OCI-M1 (cell line): ENCODE data around the gene NUDT3.
A peak's percentile ranks its signal among the peaks of the same experiment; 100 is the strongest.
"Not testable (repeated sequence)": the region's sequence is repeated elsewhere in the genome, so short reads cannot be mapped to it uniquely, and the experiment has no call there.

ENCODE experiments used
- DNase-seq: peaks from one replicate; lab custom pipeline; 2025; lab: John Stamatoyannopoulos, UW

NUDT3 gene

DNA sequence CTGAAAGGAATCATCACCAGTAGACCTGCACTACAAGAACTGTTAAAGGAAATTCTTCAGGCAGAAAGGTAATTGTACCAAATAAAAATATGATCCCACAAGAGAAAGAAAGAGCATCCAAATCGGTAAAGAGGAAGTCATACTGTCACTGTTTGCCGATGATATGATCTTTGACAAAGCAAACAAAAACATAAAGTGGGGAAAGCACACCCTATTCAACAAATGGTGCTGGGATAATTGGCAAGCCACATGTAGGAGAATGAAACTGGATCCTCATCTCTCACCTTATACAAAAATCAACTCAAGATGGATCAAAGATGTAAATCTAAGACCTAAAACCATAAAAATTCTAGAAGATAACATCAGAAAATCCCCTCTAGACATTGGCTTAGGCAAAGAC is 140.1 kb downstream of the NUDT3 start:
- not testable (repeated sequence) for DNase-seq

- DNase-seq: no peak
These were observed 142.8 kb downstream of the NUDT3 start for GRCh38 chr6:34249469-34250261.

GRCh38 chr6:34248727-34249468 is 143.6 kb downstream of the NUDT3 start, which contains the start of gene SMIM29:
Gene SMIM29, minus strand, starts transcription at chr6:34249006. Its CDS starts 1,215 bp downstream, at chr6:34247791.
- peak; percentile 98 for DNase-seq

DNA sequence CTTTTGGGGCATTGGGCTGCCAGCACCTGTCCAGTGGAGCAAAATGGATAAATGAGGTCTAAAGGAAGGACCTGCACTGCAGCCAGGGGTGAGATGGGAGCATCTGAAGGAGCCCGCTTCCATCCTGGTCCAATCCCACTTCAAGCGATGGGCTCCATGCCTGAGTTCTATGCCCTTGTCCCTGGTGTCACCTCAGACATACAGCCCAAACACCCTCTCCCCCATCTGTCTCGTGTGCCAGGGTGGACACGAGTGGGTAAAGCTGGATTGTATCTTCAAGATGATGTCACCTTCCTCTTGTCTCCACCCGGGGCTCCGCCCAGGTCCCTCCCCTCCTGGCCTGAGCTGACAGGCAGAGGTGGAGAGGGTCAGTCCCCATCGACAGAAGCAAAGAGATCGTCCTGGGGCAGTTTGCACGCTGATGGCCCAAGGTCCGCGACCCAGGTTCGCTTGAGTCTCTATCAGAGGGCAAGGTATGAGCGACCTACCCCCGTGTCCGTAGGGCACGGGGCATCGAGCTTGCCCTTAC is 144.2 kb downstream of the NUDT3 start:
- peak; percentile 71 for DNase-seq

GRCh38 chr6:34247481-34248197 is 144.8 kb downstream of the NUDT3 start:
- no peak for DNase-seq

DNA sequence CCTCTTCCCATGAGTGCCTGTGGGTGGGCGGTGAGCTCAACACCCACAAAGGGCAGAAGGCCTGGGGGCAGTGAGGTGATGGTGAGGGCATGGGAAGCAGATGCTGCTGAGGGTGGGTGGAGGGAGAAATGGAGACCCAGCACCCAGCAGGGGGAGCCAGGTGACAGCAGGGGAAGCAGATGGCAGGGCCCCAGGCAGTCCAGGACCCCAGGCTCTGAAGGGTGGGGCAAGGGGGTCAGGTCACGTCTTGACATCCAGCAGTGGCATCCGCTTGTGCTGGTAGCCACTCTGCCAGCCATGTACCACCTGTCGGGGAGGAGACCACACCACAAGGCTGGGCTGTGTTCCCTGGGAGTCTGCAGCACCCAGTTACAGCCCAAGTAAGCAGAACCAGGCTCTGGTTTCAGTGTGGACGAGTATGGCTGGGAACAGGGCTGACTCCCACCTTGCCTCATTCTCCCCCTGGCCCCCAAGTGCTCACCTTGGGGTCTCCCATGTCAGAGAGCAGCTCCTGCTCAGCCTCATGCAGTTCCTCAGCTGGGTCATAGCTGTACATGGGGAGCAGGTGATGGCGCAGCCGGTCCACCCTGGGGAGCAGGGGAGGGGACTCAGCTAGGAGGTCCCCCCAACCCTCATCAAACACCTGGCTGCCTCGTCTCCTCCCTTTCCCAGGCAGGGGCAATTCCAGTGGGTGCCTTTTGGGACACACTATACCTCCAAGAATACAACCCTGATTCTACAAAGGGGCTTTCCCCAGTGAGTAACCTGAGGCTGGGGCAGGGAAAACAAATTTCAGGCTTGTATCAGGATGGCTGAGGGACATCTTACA is 145.7 kb downstream of the NUDT3 start:
- peak; percentile 51 for DNase-seq

DNA sequence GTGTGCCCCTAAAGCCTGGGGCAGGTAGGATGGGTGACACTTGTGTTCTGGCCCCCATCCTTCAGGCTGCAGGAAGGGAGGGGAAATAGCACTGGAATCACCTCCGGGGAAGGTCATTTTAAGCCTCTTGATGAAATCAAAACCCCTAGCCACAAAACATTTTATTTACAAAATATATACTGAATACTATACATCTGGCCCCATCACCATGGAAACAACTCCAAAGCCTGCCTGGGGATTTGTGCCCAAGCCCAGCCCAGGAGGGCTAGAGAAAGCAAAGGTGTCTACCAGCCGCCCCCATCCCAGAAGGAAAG is 146.3 kb downstream of the NUDT3 start:
- DNase-seq: no peak

GRCh38 chr6:34245761-34246140 is 146.7 kb downstream of the NUDT3 start:
- not testable (repeated sequence) for DNase-seq

- DNase-seq: not testable (repeated sequence)
These were observed 147.3 kb downstream of the NUDT3 start for GRCh38 chr6:34245032-34245760.

DNA sequence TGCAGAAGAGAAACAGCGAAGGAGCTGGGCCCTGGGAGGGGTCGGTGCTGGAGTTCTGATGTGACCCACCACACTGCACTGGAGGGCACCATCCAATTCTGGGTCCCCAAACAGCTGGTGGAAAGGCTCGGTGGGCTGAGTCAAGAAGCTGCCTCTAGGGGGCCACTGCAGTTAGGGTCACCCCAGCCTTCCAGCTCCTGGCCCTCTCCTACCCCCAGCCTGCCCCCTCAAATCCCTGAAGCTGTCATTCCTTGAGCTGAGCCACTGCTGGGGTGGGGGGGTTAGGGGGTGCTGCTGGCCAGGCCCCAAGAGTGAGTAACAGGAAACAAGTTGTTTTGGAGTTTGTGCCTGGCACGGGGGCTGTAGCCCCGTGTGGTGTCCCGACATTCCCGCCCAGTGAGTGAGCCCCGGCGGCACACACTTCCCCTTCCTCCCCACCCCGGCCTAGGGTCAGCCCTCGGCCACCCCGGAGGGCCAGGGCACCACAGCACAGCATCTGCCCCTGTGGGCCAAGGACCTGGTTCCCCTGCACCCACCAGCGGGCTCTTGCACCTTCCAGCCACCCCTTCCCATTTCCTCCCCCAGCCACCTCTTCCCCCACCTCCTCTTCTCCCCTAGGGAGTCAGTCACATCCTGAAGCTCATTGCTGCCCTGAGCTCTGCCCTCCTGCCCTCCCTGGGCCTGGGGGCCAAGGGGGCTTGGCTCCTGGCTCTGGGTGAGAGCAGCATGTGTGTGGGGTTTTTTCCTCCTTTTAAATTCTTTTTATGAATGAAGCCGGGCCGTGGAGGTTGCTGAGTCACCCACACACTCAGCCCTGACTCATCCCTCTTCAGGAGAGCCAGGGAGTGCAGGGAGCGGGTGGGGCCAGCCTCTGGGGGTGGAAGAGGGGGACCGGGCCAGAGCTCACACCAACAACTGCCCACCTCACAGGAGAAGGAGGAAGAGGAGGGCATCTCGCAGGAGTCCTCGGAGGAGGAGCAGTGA is 148.3 kb downstream of the NUDT3 start:
- peak; percentile 85 for DNase-seq

GRCh38 chr6:34243131-34243771 is 149.2 kb downstream of the NUDT3 start:
- no peak for DNase-seq

GRCh38 chr6:34242252-34243130 is 150.0 kb downstream of the NUDT3 start:
- no peak for DNase-seq

GRCh38 chr6:34241351-34242215 is 150.9 kb downstream of the NUDT3 start:
- DNase-seq: no peak

- no peak for DNase-seq
These were observed 151.9 kb downstream of the NUDT3 start for GRCh38 chr6:34240329-34241248.

GRCh38 chr6:34239893-34240292 is 152.6 kb downstream of the NUDT3 start:
- DNase-seq: no peak

DNA sequence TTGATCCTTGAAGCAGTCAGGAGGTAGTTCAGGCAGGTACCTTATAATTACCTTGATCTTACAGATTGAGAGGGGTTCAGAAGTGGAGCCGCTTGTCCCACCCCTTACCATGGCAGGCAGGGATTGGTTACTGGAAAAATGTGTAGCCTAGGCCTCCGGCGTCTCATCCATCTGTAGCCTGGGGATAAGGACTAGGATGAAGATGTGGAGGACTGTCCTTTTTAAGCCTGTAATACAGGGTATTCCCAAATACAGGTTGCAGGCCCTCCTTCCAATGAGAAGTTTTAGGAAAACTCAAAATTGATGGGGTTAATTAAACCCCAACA is 153.0 kb downstream of the NUDT3 start:
- DNase-seq: no peak
